Fibroblast of lung (primary cell): Measurements from ENCODE around the gene PDE1A. TPM values are rescaled to one million over a fixed set of nuclear protein-coding genes. Genes with fewer than 3 reads are reported as not detected.

ENCODE experiments used
- DNase-seq, 2 donors: peaks; one replicate each; pipeline versions ENCODE4 v3.0.0 to v3.0.0-alpha.2; 2010; ENCODE audit warnings: low read depth in 2 of 2
- H2AFZ ChIP-seq: 2 replicates; pipeline ENCODE4 v1.5.1; 2012; ENCODE audit warnings: low read length, control low read depth, inconsistent platforms
- H3K27ac ChIP-seq: 2 replicates; pipeline ENCODE4 v1.5.1; 2011; ENCODE audit warnings: low read length, control low read depth; ENCODE audit not compliant: insufficient read depth
- H3K27me3 ChIP-seq: 2 replicates; pipeline ENCODE4 v1.5.1; 2011; ENCODE audit warnings: mild to moderate bottlenecking, low read length; ENCODE audit not compliant: control insufficient read depth, insufficient read depth
- H3K36me3 ChIP-seq: 2 replicates; pipeline ENCODE4 v1.5.1; 2011; ENCODE audit warnings: low read length; ENCODE audit not compliant: control insufficient read depth, insufficient read depth
- H3K4me1 ChIP-seq: 2 replicates; pipeline ENCODE4 v1.5.1; 2011; ENCODE audit warnings: low read length; ENCODE audit not compliant: control insufficient read depth, insufficient read depth; ENCODE audit errors: extremely low read depth
- H3K4me2 ChIP-seq: 2 replicates; pipeline ENCODE4 v1.5.1; 2011; ENCODE audit warnings: low read length, control low read depth; ENCODE audit not compliant: insufficient read depth; ENCODE audit errors: extremely low read depth
- H3K4me3 ChIP-seq, 4 experiments: fragments of 200-600 bp in 1 of 4; sonication (generic) in 1 of 4; replicated peaks in 1 of 4; 2 replicates each; pipeline ENCODE4 v1.5.1; 2011 to 2016; ENCODE audit warnings: low read length in 4 of 4, low read depth in 3 of 4, mild to moderate bottlenecking in 3 of 4, control low read depth in 2 of 4, inconsistent platforms in 1 of 4, mixed read lengths in 1 of 4; ENCODE audit not compliant: insufficient read depth in 1 of 4; ENCODE audit errors: control extremely low read depth in 1 of 4
- H3K79me2 ChIP-seq: 2 replicates; pipeline ENCODE4 v1.5.1; 2012; ENCODE audit warnings: mild to moderate bottlenecking, low read length, inconsistent platforms; ENCODE audit not compliant: control insufficient read depth, insufficient read depth
- H3K9ac ChIP-seq: 2 replicates; pipeline ENCODE4 v1.5.1; 2011; ENCODE audit warnings: mild to moderate bottlenecking, low read length, control low read depth; ENCODE audit not compliant: insufficient read depth
- H3K9me3 ChIP-seq: 2 replicates; pipeline ENCODE4 v1.5.1; 2012; ENCODE audit warnings: low read depth, low read length; ENCODE audit not compliant: control insufficient read depth, insufficient read depth
- H4K20me1 ChIP-seq: 2 replicates; pipeline ENCODE4 v1.5.1; 2011; ENCODE audit warnings: low read length; ENCODE audit not compliant: control insufficient read depth, insufficient read depth; ENCODE audit errors: extremely low read depth
- CTCF ChIP-seq, 2 donors: IDR thresholded peaks in 1 of 2; conservative IDR thresholded peaks in 1 of 2; 1 replicate in 1 of 2; 2 replicates in 1 of 2; pipeline ENCODE4 v1.5.1; 2011 to 2012; ENCODE audit warnings: low read length in 2 of 2, control low read depth in 1 of 2, inconsistent platforms in 1 of 2, low read depth in 1 of 2, mild to moderate bottlenecking in 1 of 2
- EZH2 ChIP-seq: IDR thresholded peaks from 2 replicates; pipeline ENCODE4 v1.5.1; 2012; ENCODE audit warnings: low read length, control low read depth, mild to moderate bottlenecking; ENCODE audit errors: missing control alignments
- polyA plus RNA-seq, 2 donors: library from polyadenylated mRNA; depleted of rRNA in 1 of 2; stranded (reverse) in 1 of 2; unstranded in 1 of 2; fragments of >200 nt; gene quantifications; 2 replicates each; pipeline ENCODE4 v1.2.1, GENCODE V29; 2011 to 2012; ENCODE audit warnings: missing spikeins in 1 of 2
- total RNA-seq: library from RNA; depleted of rRNA; stranded (reverse); fragments of >200 nt; gene quantifications from 2 replicates; pipeline ENCODE4 v1.2.1, GENCODE V29; 2014

Gene PDE1A
- total and polyA plus RNA-seq, 2 donors (not counting 1 experiment from before 2014, with no cell fraction given), result 4.0 to 7.1 TPM

- no peaks in the 10 kb centered on the region for H3K36me3 ChIP-seq
- H3K9me3 ChIP-seq, result no peaks in the 10 kb centered on the region
- no peaks in the 10 kb centered on the region for H3K27me3 ChIP-seq
- H3K9ac ChIP-seq, result no peak overlapping the region
- H4K20me1 ChIP-seq, result no peaks in the 10 kb centered on the region
- H3K4me1 ChIP-seq, result no peaks in the 10 kb centered on the region
- H2AFZ ChIP-seq, result no peak overlapping the region
- TF ChIP-seq CTCF (conservative IDR thresholded peaks at IDR 0.05 in 1 of 2, IDR thresholded peaks at IDR 0.05 in 1 of 2; ENCODE audit: low read depth in 1 of 2, low read length in 2 of 2) (no peak), EZH2 (no peak)
- DNase-seq, result no peak
- no peaks in the 10 kb centered on the region for H3K79me2 ChIP-seq
- no peak overlapping the region for H3K27ac ChIP-seq
- H3K4me3 ChIP-seq, result no peak overlapping the region
- no peak overlapping the region for H3K4me2 ChIP-seq
Measured at GRCh38 chr2:182166406-182166805, 260.4 kb downstream of the PDE1A start.

GRCh38 chr2:182165202-182165601, 261.6 kb downstream of the PDE1A start:
- Histone ChIP-seq H3K4me2 (no peak overlapping the region), H3K9ac (no peak overlapping the region), H3K4me3 (no peak overlapping the region), H3K79me2 (no peaks in the 10 kb centered on the region), H3K9me3 (no peaks in the 10 kb centered on the region), H3K27ac (no peak overlapping the region), H4K20me1 (no peaks in the 10 kb centered on the region), H3K27me3 (no peaks in the 10 kb centered on the region), H2AFZ (no peak overlapping the region), H3K36me3 (no peaks in the 10 kb centered on the region), H3K4me1 (no peaks in the 10 kb centered on the region)
- TF ChIP-seq EZH2 (no peak), CTCF (conservative IDR thresholded peaks at IDR 0.05 in 1 of 2, IDR thresholded peaks at IDR 0.05 in 1 of 2; ENCODE audit: low read depth in 1 of 2, low read length in 2 of 2) (no peak)
- DNase-seq, result no peak

- Histone ChIP-seq H3K4me2 (no peak overlapping the region), H3K4me1 (no peaks in the 10 kb centered on the region)
- no peak for DNase-seq
Measured at GRCh38 chr2:182164686-182165085, 262.1 kb downstream of the PDE1A start.

More at GRCh38 chr2:182164686-182165085, 262.1 kb downstream of the PDE1A start:
- TF ChIP-seq EZH2 (no peak), CTCF (conservative IDR thresholded peaks at IDR 0.05 in 1 of 2, IDR thresholded peaks at IDR 0.05 in 1 of 2; ENCODE audit: low read depth in 1 of 2, low read length in 2 of 2) (no peak)
- Histone ChIP-seq H3K4me3 (no peak overlapping the region), H3K27me3 (no peaks in the 10 kb centered on the region), H2AFZ (no peak overlapping the region), H3K9ac (no peak overlapping the region), H4K20me1 (no peaks in the 10 kb centered on the region), H3K9me3 (no peaks in the 10 kb centered on the region), H3K36me3 (no peaks in the 10 kb centered on the region), H3K27ac (no peak overlapping the region), H3K79me2 (no peaks in the 10 kb centered on the region)
